GM12878 (cell line): ENCODE results near the gene EXOC1L. TPM values are rescaled to one million over a fixed set of nuclear protein-coding genes. Genes with fewer than 3 reads are reported as not detected.

Experiments
- ATAC-seq: fragments of 200-7000 bp; cut with Tn5 transposase; 3 replicates; pipeline ENCODE4 v1.9.1; 2020; ENCODE audit warnings: mild to moderate bottlenecking, moderate library complexity
- BruUV-seq: library from RNA; stranded (reverse); fragments of 400-500 nt; replicated peaks from 2 replicates; lab custom pipeline; 2021; lab: Mats Ljungman, UMichigan
- CTCF ChIA-PET: fragments of 300-600 bp; sonication (Branson Sonifier 250); formaldehyde crosslinking; extraction: SDS; loops from one replicate; lab custom pipeline; 2021; ENCODE audit warnings: inconsistent platforms; lab: Yijun Ruan, JAX
- POLR2A ChIA-PET: fragments of 350-600 bp; formaldehyde crosslinking; extraction: SDS; loops from one replicate; lab custom pipeline; 2021; ENCODE audit warnings: inconsistent platforms; lab: Charles Lee
- RAD21 ChIA-PET: fragments of 300-600 bp; sonication (Branson Sonifier 250); formaldehyde crosslinking; loops from one replicate; lab custom pipeline; 2023; ENCODE audit warnings: antibody characterized with exemption; ENCODE audit not compliant: unreplicated experiment; lab: Charles Lee
- SMC1A ChIA-PET: fragments of 300-600 bp; sonication (Branson Sonifier 250); formaldehyde crosslinking; loops from one replicate; lab custom pipeline; 2023; ENCODE audit not compliant: unreplicated experiment, uncharacterized antibody; lab: Charles Lee
- DNase-seq: peaks from one replicate; pipeline ENCODE4 v3.0.0-alpha.2; 2011; ENCODE audit warnings: low read depth, low spot score
- FAIRE-seq: peaks from 3 replicates; lab custom pipeline; 2011; peaks lifted over from hg19 to GRCh38; lab: Jason Lieb, UNC
- H2AFZ ChIP-seq: 2 replicates; pipeline ENCODE4 v1.6.0; 2011; ENCODE audit warnings: low read depth, low read length, control low read depth; ENCODE audit not compliant: control insufficient read depth
- H3K27ac ChIP-seq: 2 replicates; pipeline ENCODE4 v1.5.1; 2011; ENCODE audit warnings: control low read depth; ENCODE audit not compliant: control insufficient read depth, insufficient read depth
- H3K27me3 ChIP-seq, 2 experiments: replicated peaks in 1 of 2; 2 replicates each; pipeline versions ENCODE4 v1.6.0 to v1.6.1; 2011; ENCODE audit warnings: low read length in 1 of 2; ENCODE audit not compliant: control insufficient read depth in 2 of 2, insufficient read depth in 2 of 2
- H3K36me3 ChIP-seq, 2 experiments: 2 replicates each; pipeline ENCODE4 v1.5.1; 2011; ENCODE audit warnings: low read length in 1 of 2; ENCODE audit not compliant: control insufficient read depth in 2 of 2, insufficient read depth in 2 of 2
- H3K4me1 ChIP-seq: 2 replicates; pipeline ENCODE4 v1.6.1; 2011; ENCODE audit warnings: mild to moderate bottlenecking, low read length, moderate library complexity, mixed read lengths; ENCODE audit not compliant: control insufficient read depth, insufficient read depth
- H3K4me2 ChIP-seq: 2 replicates; pipeline ENCODE4 v1.6.0; 2011; ENCODE audit warnings: control low read depth; ENCODE audit not compliant: control insufficient read depth, insufficient read depth
- H3K4me3 ChIP-seq: fragments of 200-600 bp; sonication (generic); 2 replicates; pipeline ENCODE4 v1.5.1; 2016
- H3K79me2 ChIP-seq: 2 replicates; pipeline ENCODE4 v1.6.0; 2011; ENCODE audit warnings: low read length; ENCODE audit not compliant: control insufficient read depth, insufficient read depth
- H3K9ac ChIP-seq: 2 replicates; pipeline ENCODE4 v1.8.0; 2011; ENCODE audit warnings: low read length, control low read depth, mixed read lengths; ENCODE audit not compliant: control insufficient read depth, insufficient read depth
- H3K9me3 ChIP-seq: replicated peaks from 3 replicates; pipeline ENCODE4 v1.5.1; 2011; ENCODE audit warnings: mild to moderate bottlenecking, low read length; ENCODE audit not compliant: control insufficient read depth, insufficient read depth
- H4K20me1 ChIP-seq: 2 replicates; pipeline ENCODE4 v1.6.0; 2011; ENCODE audit not compliant: control insufficient read depth, insufficient read depth
- ATF3 ChIP-seq: IDR thresholded peaks from 2 replicates; pipeline ENCODE4 v1.6.1; 2011; ENCODE audit warnings: low read depth, mild to moderate bottlenecking, low read length, moderate library complexity, borderline replicate concordance; ENCODE audit errors: extremely low read depth
- ATF7 ChIP-seq: fragments of 450-650 bp; IDR thresholded peaks from 2 replicates; pipeline ENCODE4 v1.6.1; 2016; ENCODE audit warnings: low read depth, mild to moderate bottlenecking
- BCL11A ChIP-seq: IDR thresholded peaks from 2 replicates; pipeline ENCODE4 v1.6.1; 2011; ENCODE audit warnings: low read depth, low read length
- CHD1 ChIP-seq: IDR thresholded peaks from 2 replicates; pipeline ENCODE4 v1.6.1; 2012; ENCODE audit warnings: low read depth, low read length, improper control_type of control experiment
- CHD4 ChIP-seq: fragments of 200-600 bp; sonication (generic); IDR thresholded peaks from 2 replicates; pipeline ENCODE4 v1.6.1; 2016; ENCODE audit warnings: mild to moderate bottlenecking
- EED ChIP-seq: sonication (generic); IDR thresholded peaks from 2 replicates; pipeline ENCODE4 v1.6.1; 2016; ENCODE audit warnings: antibody characterized with exemption, low read depth
- ELK1 ChIP-seq: IDR thresholded peaks from 2 replicates; pipeline ENCODE4 v1.6.1; 2012; ENCODE audit warnings: low read depth, low read length, improper control_type of control experiment
- FOS ChIP-seq: IDR thresholded peaks from 3 replicates; pipeline ENCODE4 v1.6.1; 2011; ENCODE audit warnings: borderline replicate concordance; ENCODE audit not compliant: insufficient read length; ENCODE audit errors: extremely low read depth
- HDAC2 ChIP-seq: fragments of 200-600 bp; sonication (generic); IDR thresholded peaks from 2 replicates; pipeline ENCODE4 v1.6.1; 2017
- IKZF2 ChIP-seq, 2 experiments: fragments of 450-650 bp; IDR thresholded peaks; 2 replicates each; pipeline ENCODE4 v1.6.1; 2017; ENCODE audit warnings: mild to moderate bottlenecking in 2 of 2, moderate library complexity in 2 of 2
- NFIC ChIP-seq: IDR thresholded peaks from 2 replicates; pipeline ENCODE4 v1.6.1; 2012; ENCODE audit warnings: low read depth, mild to moderate bottlenecking, inconsistent platforms, low read length, moderate library complexity
- NR2C2 ChIP-seq: IDR thresholded peaks from 2 replicates; pipeline ENCODE4 v1.6.1; 2011; ENCODE audit warnings: borderline replicate concordance, low read depth; ENCODE audit not compliant: control insufficient read depth, insufficient read length
- POLR2A ChIP-seq: IDR thresholded peaks from 2 replicates; pipeline ENCODE4 v1.6.1; 2011; ENCODE audit warnings: low read depth, mild to moderate bottlenecking, low read length
- POLR2AphosphoS2 ChIP-seq: IDR thresholded peaks from 2 replicates; pipeline ENCODE4 v1.6.1; 2011; ENCODE audit warnings: low read depth, mild to moderate bottlenecking, low read length, improper control_type of control experiment, moderate library complexity
- PRDM15 ChIP-seq: fragments of 450-650 bp; formaldehyde crosslinking; IDR thresholded peaks from 2 replicates; pipeline ENCODE4 v1.4.0; 2020; ENCODE audit warnings: mild to moderate bottlenecking, moderate library complexity
- RELB ChIP-seq: fragments of 450-650 bp; IDR thresholded peaks from 2 replicates; pipeline ENCODE4 v1.6.1; 2017; ENCODE audit warnings: low read depth, mild to moderate bottlenecking, moderate library complexity
- SMC3 ChIP-seq: IDR thresholded peaks from 2 replicates; pipeline ENCODE4 v1.6.1; 2011; ENCODE audit warnings: low read length, improper control_type of control experiment, borderline replicate concordance
- TCF12 ChIP-seq: IDR thresholded peaks from 2 replicates; pipeline ENCODE4 v1.6.1; 2011; ENCODE audit warnings: low read depth, mild to moderate bottlenecking, low read length
- ZNF274 ChIP-seq: IDR thresholded peaks from one replicate; pipeline ENCODE4 v1.8.0; 2011; ENCODE audit not compliant: insufficient read length, insufficient read depth
- ZZZ3 ChIP-seq: IDR thresholded peaks from 2 replicates; pipeline ENCODE4 v1.6.1; 2011; ENCODE audit warnings: low read depth; ENCODE audit not compliant: control insufficient read depth, insufficient read length
- WGBS: methylation state at CpG from one replicate; pipeline ENCODE4 v1.1.6; 2016; ENCODE audit warnings: low lambda C conversion rate; ENCODE audit not compliant: insufficient replicate concordance, insufficient coverage; ENCODE audit errors: missing lambda C conversion rate; 5-methylcytosine and 5-hydroxymethylcytosine counted together
- in situ Hi-C: fragments of 300-500 bp; cut with MboI; formaldehyde crosslinking; loops from 9 replicates; pipeline ENCODE4 v1.14.3; 2018; ENCODE audit warnings: mixed read lengths
- intact Hi-C: fragments of 100-400 bp; cut with micrococcal nuclease; formaldehyde crosslinking; loops from one replicate; pipeline ENCODE4 v1.14.2; 2022; ENCODE audit not compliant: unreplicated experiment
- polyA plus RNA-seq, 11 experiments: library from polyadenylated mRNA; depleted of rRNA in 4 of 11; unstranded in 6 of 11; stranded (reverse) in 5 of 11; fragments of >200 nt; fragmentation: Nextera tagmentation in 4 of 11; fragmentation: Illumina TruSeq in 1 of 11; extraction: Ambion mirVana in 4 of 11; extraction: Trizol in 1 of 11; gene quantifications; 1 replicate in 1 of 11; 2 replicates in 10 of 11; pipeline versions ENCODE4 v1.2.1 to v1.2.3, GENCODE V29; 2011 to 2016; ENCODE audit warnings: inconsistent platforms in 2 of 11, missing spikeins in 2 of 11, low read depth in 1 of 11
- total RNA-seq, 4 experiments: library from RNA; depleted of rRNA in 3 of 4; stranded (reverse); fragments of >200 nt in 3 of 4; fragmentation: Illumina TruSeq in 1 of 4; extraction: Trizol in 1 of 4; gene quantifications; 2 replicates each; pipeline versions ENCODE4 v1.2.1 to v1.2.3, GENCODE V29; 2013 to 2021

EXOC1L gene
- total and polyA plus RNA-seq, 10 of the 15 experiments (the other 5 are each of a cell fraction or from before 2014, with no cell fraction given), result not detected

GRCh38 chr4:55817691-55818090 lies 1.9 kb upstream of the EXOC1L start:
- no peaks in the 10 kb centered on the region for H4K20me1 ChIP-seq
- no peak overlapping the region for H2AFZ ChIP-seq
- ChIA-PET RAD21 (no interaction called here), POLR2A (no interaction called here), SMC1A (no interaction called here), CTCF (no interaction called here)
- no peak for ATAC-seq
- H3K27ac ChIP-seq, result no peak overlapping the region
- H3K9ac ChIP-seq, result no peak overlapping the region
- intact Hi-C loops (no loop called here), in situ Hi-C loops (no loop called here)
- TF ChIP-seq HDAC2, result no peak
- no peak for TF ChIP-seq IKZF2 (IDR thresholded peaks at IDR 0.05)
- TF ChIP-seq ZZZ3, result no peak
- no peak for TF ChIP-seq CHD4
- no peak for TF ChIP-seq TCF12
- no peak for TF ChIP-seq FOS
- TF ChIP-seq ZNF274, result no peak
- no peak for TF ChIP-seq SMC3
- TF ChIP-seq EED, result no peak
- TF ChIP-seq ELK1, result no peak
- TF ChIP-seq RELB, result no peak
- TF ChIP-seq ATF7, result no peak
- TF ChIP-seq NFIC, result no peak
- TF ChIP-seq ATF3, result no peak
- TF ChIP-seq NR2C2, result no peak
- TF ChIP-seq PRDM15 (CRISPR knock-in tag), result no peak
- no peak for TF ChIP-seq POLR2AphosphoS2
- TF ChIP-seq CHD1, result no peak
- no peak for TF ChIP-seq BCL11A
- TF ChIP-seq POLR2A, result no peak
- H3K27me3 ChIP-seq, result 0 out of 4 replicates have a peak, but pooled peaks cover 2% of the 10 kb centered on the region in 2 experiments
- H3K36me3 ChIP-seq, result no peaks in the 10 kb centered on the region
- no peaks in the 10 kb centered on the region for H3K79me2 ChIP-seq
- DNase-seq, result no peak
- no peak for FAIRE-seq
- no peak overlapping the region for H3K4me2 ChIP-seq
- 82% methylated on average over 3 of the region's 3 CpGs for WGBS
- H3K4me1 ChIP-seq, result no peaks in the 10 kb centered on the region
- no TSS peak for BruUV-seq
- no peak overlapping the region for H3K4me3 ChIP-seq
- H3K9me3 ChIP-seq, result no peaks in the 10 kb centered on the region
